Neutrophil (primary cell): ENCODE measurements around the gene SETD7.

ENCODE experiments used
- H3K27ac ChIP-seq: fragments of 200-600 bp; sonication (generic); 2 replicates; pipeline ENCODE4 v1.5.1; 2016; ENCODE audit warnings: mild to moderate bottlenecking, moderate library complexity
- H3K27me3 ChIP-seq: fragments of 200-600 bp; sonication (generic); 2 replicates; pipeline ENCODE4 v1.6.0; 2016; ENCODE audit warnings: mild to moderate bottlenecking
- H3K36me3 ChIP-seq: fragments of 200-600 bp; sonication (generic); 2 replicates; pipeline ENCODE4 v1.5.1; 2017
- H3K4me1 ChIP-seq, 2 experiments: fragments of 200-600 bp in 1 of 2; sonication (generic) in 1 of 2; 1 replicate in 1 of 2; 2 replicates in 1 of 2; pipeline versions ENCODE4 v1.5.1 to v1.6.1; 2013 to 2016; ENCODE audit warnings: low read depth in 1 of 2, low read length in 1 of 2, mild to moderate bottlenecking in 1 of 2, moderate library complexity in 1 of 2; ENCODE audit not compliant: control insufficient read depth in 1 of 2, insufficient read depth in 1 of 2
- H3K4me3 ChIP-seq, 2 experiments: fragments of 200-600 bp in 1 of 2; sonication (generic) in 1 of 2; 1 replicate in 1 of 2; 2 replicates in 1 of 2; pipeline ENCODE4 v1.5.1; 2013 to 2016; ENCODE audit warnings: low read depth in 1 of 2, low read length in 1 of 2, mild to moderate bottlenecking in 1 of 2, moderate library complexity in 1 of 2
- H3K9me3 ChIP-seq: fragments of 200-600 bp; sonication (generic); 2 replicates; pipeline ENCODE4 v1.5.1; 2016
- CTCF ChIP-seq: fragments of 200-600 bp; sonication (generic); IDR thresholded peaks from 2 replicates; pipeline ENCODE4 v1.5.1; 2016; ENCODE audit warnings: antibody characterized with exemption

Gene SETD7

DNA sequence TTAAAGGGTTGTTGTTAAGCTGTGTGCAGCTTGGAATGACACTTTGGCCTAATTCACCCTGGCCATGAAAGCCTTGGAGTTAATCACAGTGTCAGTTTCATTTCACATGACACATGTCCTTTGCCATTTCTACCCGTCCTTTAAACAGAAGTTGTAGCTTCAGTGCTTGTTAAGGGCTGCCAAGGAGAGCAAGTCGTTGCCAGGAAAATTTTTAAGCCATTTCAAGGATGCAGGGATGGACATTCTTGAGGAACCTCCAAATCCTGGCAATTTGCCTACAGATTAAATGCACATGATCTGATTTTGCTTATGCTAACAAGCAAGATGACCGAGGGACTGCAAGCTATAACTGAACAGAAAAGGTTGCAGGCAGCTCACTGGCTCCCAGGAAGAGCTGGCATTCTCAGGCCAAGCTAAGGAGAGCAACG, 40.5 kb downstream of the SETD7 start:
- Histone ChIP-seq H3K27me3 (no peaks in the 10 kb centered on the region), H3K4me1 (no peaks in the 10 kb centered on the region), H3K9me3 (no peaks in the 10 kb centered on the region), H3K27ac (no peak overlapping the region), H3K36me3 (no peaks in the 10 kb centered on the region), H3K4me3 (no peak overlapping the region)
- TF ChIP-seq CTCF, result no peak

DNA sequence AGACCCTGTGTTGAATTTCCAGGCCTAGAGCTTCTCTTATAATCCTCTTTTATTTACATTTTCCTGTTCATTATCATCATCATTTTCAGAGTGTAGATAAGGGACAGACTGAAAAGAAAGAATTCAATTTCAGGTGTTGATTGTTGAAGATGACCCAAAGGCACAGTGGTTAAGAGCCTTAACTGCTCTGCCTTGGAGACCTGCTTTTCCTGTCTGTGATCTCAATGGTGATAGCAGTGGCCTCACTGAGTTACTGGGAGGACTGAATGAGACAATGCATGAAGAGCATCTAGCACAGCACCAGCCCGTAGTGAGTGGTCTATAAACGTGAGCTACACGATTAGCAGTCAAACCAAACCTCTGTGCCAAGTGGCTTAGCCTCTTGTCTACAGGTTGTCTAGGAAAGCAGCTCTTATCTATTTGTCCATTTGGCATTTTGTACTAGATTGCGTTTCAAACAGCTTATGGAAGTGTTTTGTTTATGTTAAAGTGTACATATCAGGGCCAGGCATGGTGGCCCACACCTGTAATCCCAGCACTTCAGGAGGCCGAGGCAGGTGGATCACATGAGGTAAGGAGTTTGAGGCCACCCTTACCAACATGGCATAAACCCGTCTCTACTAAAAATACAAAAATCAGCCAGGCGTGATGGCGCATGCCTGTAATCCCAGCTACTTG, 41.5 kb downstream of the SETD7 start:
- no peaks in the 10 kb centered on the region for H3K9me3 ChIP-seq
- TF ChIP-seq CTCF, result no peak
- H3K36me3 ChIP-seq, result no peaks in the 10 kb centered on the region
- H3K27me3 ChIP-seq, result no peaks in the 10 kb centered on the region
- H3K4me1 ChIP-seq, result no peaks in the 10 kb centered on the region
- no peak overlapping the region for H3K4me3 ChIP-seq
- H3K27ac ChIP-seq, result no peak overlapping the region

DNA sequence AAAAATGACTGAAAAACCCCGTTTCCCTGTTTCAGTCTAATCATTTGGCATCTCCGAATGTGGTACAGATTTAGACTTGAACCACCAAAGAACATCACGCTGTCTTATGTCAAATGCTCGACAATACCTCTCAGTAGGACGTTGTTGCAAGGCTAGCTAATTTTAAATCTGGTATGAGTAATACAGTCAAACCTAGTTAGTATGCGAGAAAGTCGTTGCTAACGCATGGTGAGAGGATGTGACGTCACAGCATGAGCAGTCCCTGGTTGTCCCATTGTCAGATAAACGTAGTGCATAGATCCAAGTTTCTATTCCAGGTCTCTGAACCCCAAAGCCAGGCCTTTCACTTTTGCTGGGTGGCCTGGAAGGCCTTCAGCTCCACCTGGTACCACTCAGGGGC, 44.7 kb downstream of the SETD7 start:
- Histone ChIP-seq H3K9me3 (no peaks in the 10 kb centered on the region), H3K4me1 (no peaks in the 10 kb centered on the region), H3K27me3 (no peaks in the 10 kb centered on the region), H3K27ac (no peak overlapping the region), H3K4me3 (no peak overlapping the region), H3K36me3 (no peaks in the 10 kb centered on the region)
- TF ChIP-seq CTCF, result no peak

GRCh38 chr4:139509727-139510410, 46.1 kb downstream of the SETD7 start:
- peaks cover 3 to 5% of the 10 kb centered on the region in 2 experiments for H3K4me1 ChIP-seq
- H3K9me3 ChIP-seq, result no peaks in the 10 kb centered on the region
- no peaks in the 10 kb centered on the region for H3K27me3 ChIP-seq
- no peak overlapping the region for H3K4me3 ChIP-seq
- TF ChIP-seq CTCF, result no peak
- no peak overlapping the region for H3K27ac ChIP-seq
- H3K36me3 ChIP-seq, result no peaks in the 10 kb centered on the region

- Histone ChIP-seq H3K27me3 (no peaks in the 10 kb centered on the region), H3K36me3 (no peaks in the 10 kb centered on the region), H3K27ac (no peak overlapping the region), H3K4me1 (peaks cover 5 to 9% of the 10 kb centered on the region in 2 experiments), H3K4me3 (no peak overlapping the region), H3K9me3 (no peaks in the 10 kb centered on the region)
- TF ChIP-seq CTCF, result no peak
Measured at GRCh38 chr4:139508581-139509237, 47.3 kb downstream of the SETD7 start.
